NB4 (cell line): Measurements from ENCODE around the gene INPP5D.
A peak's percentile ranks its signal among the peaks of the same experiment; 100 is the strongest.
"Not testable (repeated sequence)": the region's sequence is repeated elsewhere in the genome, so short reads cannot be mapped to it uniquely, and the experiment has no call there.

Source experiments
- DNase-seq: peaks from one replicate; pipeline ENCODE4 v3.0.0; 2010; ENCODE audit warnings: low read depth
- H3K4me3 ChIP-seq: one replicate; pipeline ENCODE4 v1.5.1; 2011; ENCODE audit warnings: mild to moderate bottlenecking, low read depth, low read length, moderate library complexity
- MYC ChIP-seq: IDR thresholded peaks from 2 replicates; pipeline ENCODE4 v1.6.1; 2011; ENCODE audit warnings: low read depth, low read length
- POLR2A ChIP-seq: IDR thresholded peaks from 2 replicates; pipeline ENCODE4 v1.6.1; 2011; ENCODE audit warnings: mild to moderate bottlenecking; ENCODE audit not compliant: insufficient read length; ENCODE audit errors: extremely low read depth
- TF ChIP-seq, protein P1 (sequence below): IDR thresholded peaks from 2 replicates; pipeline ENCODE4 v1.6.1; 2011; ENCODE audit warnings: low read depth, low read length
- TF ChIP-seq, protein P2 (sequence below): IDR thresholded peaks from one replicate; pipeline ENCODE4 v1.5.1; 2012; ENCODE audit warnings: low read depth, low read length

INPP5D gene

DNA sequence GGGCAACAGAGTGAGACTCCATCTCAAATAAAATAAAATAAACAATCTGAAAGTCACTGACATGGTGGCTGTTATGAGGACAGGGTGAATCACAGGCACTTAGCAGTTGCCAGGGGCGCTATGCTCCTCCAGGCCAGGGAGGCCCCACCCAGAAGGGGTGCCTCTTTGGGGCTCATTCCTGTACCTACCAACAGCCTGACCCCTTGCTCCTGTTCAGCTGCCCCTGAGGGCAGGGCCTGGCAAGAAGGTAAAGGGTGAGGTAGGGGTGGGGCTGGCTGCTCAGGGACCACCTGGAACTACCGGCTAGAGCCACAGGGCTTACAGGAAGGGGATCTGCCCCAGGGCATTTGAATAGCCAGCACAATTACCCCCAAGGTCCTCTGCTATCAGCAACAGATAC, 60.3 kb downstream of the INPP5D start:
- DNase-seq, result no peak
- H3K4me3 ChIP-seq, result no peak overlapping the region
- TF ChIP-seq POLR2A (no peak), MYC (no peak)
- TF ChIP-seq, protein P1, sequence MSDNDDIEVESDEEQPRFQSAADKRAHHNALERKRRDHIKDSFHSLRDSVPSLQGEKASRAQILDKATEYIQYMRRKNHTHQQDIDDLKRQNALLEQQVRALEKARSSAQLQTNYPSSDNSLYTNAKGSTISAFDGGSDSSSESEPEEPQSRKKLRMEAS, result no peak
- TF ChIP-seq, protein P2, sequence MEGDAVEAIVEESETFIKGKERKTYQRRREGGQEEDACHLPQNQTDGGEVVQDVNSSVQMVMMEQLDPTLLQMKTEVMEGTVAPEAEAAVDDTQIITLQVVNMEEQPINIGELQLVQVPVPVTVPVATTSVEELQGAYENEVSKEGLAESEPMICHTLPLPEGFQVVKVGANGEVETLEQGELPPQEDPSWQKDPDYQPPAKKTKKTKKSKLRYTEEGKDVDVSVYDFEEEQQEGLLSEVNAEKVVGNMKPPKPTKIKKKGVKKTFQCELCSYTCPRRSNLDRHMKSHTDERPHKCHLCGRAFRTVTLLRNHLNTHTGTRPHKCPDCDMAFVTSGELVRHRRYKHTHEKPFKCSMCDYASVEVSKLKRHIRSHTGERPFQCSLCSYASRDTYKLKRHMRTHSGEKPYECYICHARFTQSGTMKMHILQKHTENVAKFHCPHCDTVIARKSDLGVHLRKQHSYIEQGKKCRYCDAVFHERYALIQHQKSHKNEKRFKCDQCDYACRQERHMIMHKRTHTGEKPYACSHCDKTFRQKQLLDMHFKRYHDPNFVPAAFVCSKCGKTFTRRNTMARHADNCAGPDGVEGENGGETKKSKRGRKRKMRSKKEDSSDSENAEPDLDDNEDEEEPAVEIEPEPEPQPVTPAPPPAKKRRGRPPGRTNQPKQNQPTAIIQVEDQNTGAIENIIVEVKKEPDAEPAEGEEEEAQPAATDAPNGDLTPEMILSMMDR, result no peak

DNA sequence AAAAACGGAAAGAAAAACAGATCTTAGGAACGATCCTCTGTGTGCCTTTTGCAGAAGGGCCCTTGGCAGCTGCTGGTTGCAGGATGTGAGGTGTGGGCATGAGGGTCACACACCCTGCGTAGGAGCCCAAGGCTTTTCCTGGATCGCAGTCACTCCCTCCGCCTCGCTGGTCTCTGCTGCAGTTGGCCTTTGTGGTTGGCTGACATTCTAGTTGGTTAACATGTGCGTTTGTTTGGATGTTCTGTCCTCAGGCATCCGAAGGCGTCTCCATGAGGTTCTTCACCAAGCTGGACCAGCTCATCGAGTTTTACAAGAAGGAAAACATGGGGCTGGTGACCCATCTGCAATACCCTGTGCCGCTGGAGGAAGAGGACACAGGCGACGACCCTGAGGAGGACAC, 61.7 kb downstream of the INPP5D start:
- TF ChIP-seq MYC, result no peak
- TF ChIP-seq POLR2A, result no peak
- TF ChIP-seq, protein P1, result no peak
- TF ChIP-seq, protein P2, result no peak
- no peak for DNase-seq

DNA sequence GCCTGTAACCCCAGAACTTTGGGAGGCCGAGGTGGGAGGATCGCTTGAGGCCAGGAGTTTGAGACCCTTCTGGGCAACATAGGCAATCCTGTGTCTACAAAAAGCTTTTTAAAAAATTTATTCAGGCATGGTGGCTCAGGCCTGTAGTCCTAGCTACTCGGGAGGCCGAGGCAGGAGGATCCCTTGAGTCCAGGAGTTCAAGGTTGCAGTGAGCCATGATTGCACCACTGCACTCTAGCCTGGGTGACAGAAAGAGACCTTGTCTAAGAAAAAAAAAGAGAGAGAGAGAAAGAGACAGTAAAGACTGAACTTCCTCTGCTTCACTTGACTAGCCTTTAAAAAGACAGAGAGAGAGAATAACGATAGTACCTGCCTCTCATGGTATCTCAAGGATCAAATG, 62.4 kb downstream of the INPP5D start:
- H3K4me3 ChIP-seq, result no peak overlapping the region
- DNase-seq, result no peak
- TF ChIP-seq, protein P2, result no peak
- TF ChIP-seq, protein P1, result no peak
- TF ChIP-seq POLR2A, result no peak

More for the DNA sequence above, 61.7 kb downstream of the INPP5D start:
- H3K4me3 ChIP-seq, result no peak overlapping the region

DNA sequence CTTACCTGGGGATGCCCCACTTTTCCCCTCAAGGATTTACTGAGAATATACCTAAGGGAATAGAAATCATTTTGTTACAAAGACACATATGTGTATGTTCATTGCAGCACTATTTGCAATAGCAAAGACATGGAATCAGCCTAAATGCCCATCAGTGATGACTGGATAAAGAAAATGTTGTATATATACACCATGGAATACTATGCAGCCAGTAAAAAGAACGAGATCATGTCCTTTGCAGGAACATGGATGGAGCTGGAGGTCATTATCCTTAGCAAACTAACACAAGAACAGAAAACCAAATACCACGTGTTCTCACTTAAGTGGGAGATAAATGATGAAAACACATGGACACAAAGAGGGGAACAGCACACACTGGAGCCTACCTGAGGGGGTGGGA, 63.4 kb downstream of the INPP5D start:
- DNase-seq, H3K4me3 ChIP-seq: not testable (repeated sequence)

DNA sequence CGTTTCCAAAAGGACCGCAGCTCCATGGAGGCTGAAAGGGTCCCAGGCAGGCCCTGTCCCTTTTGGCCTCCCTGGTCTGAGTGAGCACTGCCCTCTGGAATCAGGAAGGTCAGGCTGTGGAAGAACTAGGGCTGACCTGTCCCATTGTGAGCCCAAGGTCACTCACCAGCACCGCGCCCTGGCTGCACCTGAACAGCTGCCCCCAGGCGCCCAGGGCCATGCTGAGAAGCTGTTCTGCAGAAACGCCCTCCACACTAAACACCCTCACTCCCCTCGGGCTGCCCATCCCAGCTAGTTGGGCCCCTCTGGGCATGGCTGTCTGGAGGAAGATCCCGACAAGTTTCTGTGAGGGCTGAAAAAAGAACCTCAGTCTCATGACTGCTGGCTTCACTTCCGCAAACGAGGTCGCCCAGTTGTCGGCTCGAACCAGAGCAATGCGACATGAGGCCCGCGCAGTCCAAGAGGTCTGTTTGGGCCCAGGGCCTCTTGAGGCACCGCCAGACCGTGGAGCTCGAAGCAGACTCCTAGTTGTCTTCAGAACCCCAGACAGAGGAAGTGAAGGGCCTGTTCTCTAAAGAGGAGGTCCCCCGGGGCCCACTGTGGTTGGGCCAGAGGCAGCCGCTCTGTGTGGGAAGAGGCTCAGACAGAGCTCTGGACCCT, 64.4 kb downstream of the INPP5D start:
- no peak overlapping the region for H3K4me3 ChIP-seq
- peak; percentile 97 for DNase-seq
- TF ChIP-seq POLR2A (no peak), MYC (no peak)
- TF ChIP-seq, protein P2, result no peak
- TF ChIP-seq, protein P1, result no peak; the same call in 1 of the 2 replicates

DNA sequence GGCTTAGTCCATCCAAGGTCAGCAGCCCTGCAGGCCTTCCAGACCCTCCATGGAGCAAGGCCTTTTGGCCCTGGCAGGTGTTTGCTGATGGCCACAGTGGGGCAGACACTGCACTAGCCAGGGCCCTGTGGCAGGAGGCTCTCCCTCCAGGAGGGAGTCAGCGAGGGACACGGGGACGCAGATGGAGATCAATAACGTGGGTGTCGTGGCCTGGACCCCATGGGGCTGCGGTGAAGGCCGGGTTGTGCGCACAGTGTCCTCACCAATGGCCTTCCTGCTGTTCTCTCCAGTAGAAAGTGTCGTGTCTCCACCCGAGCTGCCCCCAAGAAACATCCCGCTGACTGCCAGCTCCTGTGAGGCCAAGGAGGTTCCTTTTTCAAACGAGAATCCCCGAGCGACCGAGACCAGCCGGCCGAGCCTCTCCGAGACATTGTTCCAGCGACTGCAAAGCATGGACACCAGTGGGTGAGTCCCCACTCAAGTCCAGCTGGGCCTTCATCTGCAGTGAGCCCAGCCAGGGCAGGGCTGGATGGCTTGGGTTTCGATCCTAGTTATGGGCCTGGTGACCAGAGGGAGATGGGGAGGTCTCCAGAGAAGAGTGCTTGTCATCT, 65.4 kb downstream of the INPP5D start:
- H3K4me3 ChIP-seq, result no peak overlapping the region

More for the DNA sequence above, 65.4 kb downstream of the INPP5D start:
- DNase-seq, result no peak
- no peak for TF ChIP-seq POLR2A
- TF ChIP-seq MYC, result no peak
- TF ChIP-seq, protein P2, result no peak
- TF ChIP-seq, protein P1, result no peak
